Thyroid gland (tissue), 4 donors: ENCODE results near the gene LIG3. TPM values are rescaled to one million over a fixed set of nuclear protein-coding genes. Genes with fewer than 3 reads are reported as not detected.
"Not testable (repeated sequence)": the region's sequence is repeated elsewhere in the genome, so short reads cannot be mapped to it uniquely, and the experiment has no call there.

ENCODE experiments used
- DNase-seq, 2 donors: peaks; one replicate each; pipeline ENCODE4 v3.0.0-alpha.2; 2019
- H3K27ac ChIP-seq, 3 donors: fragments of 200-600 bp; sonication (generic); 1 replicate in 2 of 3; 2 replicates in 1 of 3; pipeline ENCODE4 v1.5.1; 2016 to 2019; ENCODE audit warnings: mild to moderate bottlenecking in 1 of 3, moderate library complexity in 1 of 3
- H3K27me3 ChIP-seq: fragments of 200-600 bp; sonication (generic); one replicate; pipeline ENCODE4 v1.5.1; 2019
- H3K36me3 ChIP-seq, 2 donors: fragments of 200-600 bp; sonication (generic); one replicate each; pipeline ENCODE4 v1.5.1; 2016 to 2019
- H3K4me1 ChIP-seq, 2 donors: fragments of 200-600 bp; sonication (generic); one replicate each; pipeline ENCODE4 v1.5.1; 2017 to 2019
- H3K4me3 ChIP-seq, 3 donors: fragments of 200-600 bp; sonication (generic); replicated peaks in 1 of 3; 1 replicate in 2 of 3; 2 replicates in 1 of 3; pipeline ENCODE4 v1.5.1; 2016; ENCODE audit warnings: mild to moderate bottlenecking in 1 of 3
- H3K9me3 ChIP-seq: fragments of 200-600 bp; sonication (generic); one replicate; pipeline ENCODE4 v1.5.1; 2017
- POLR2A ChIP-seq, 2 donors: fragments of 450-650 bp; IDR thresholded peaks; one replicate each; pipeline ENCODE4 v1.6.1; 2017; ENCODE audit warnings: antibody characterized with exemption in 2 of 2, mild to moderate bottlenecking in 2 of 2, moderate library complexity in 1 of 2
- WGBS, 2 donors: methylation state at CpG; one replicate each; pipeline ENCODE4 v1.1.5; 2017; 5-methylcytosine and 5-hydroxymethylcytosine counted together
- intact Hi-C: fragments of 100-400 bp; cut with DNase I; formaldehyde crosslinking; loops from one replicate; pipeline ENCODE4 v1.15.1; 2023
- total RNA-seq, 4 donors: library from RNA; depleted of rRNA; stranded (reverse); fragments of >200 nt; gene quantifications; one replicate each; pipeline ENCODE4 v1.2.3, GENCODE V29; 2016
- TF ChIP-seq, protein P1 (sequence below), 6 experiments: fragments of 200-600 bp in 3 of 6; fragments of 450-650 bp in 3 of 6; sonication (generic) in 3 of 6; IDR thresholded peaks; one replicate each; pipeline ENCODE4 v1.5.1; 2016 to 2019; ENCODE audit warnings: antibody characterized with exemption in 6 of 6, mild to moderate bottlenecking in 2 of 6, inconsistent platforms in 1 of 6, moderate library complexity in 1 of 6

The LIG3 gene
- total RNA-seq, 4 donors from 2014 or later, result 34.5 to 103 (median 46.7) TPM

DNA sequence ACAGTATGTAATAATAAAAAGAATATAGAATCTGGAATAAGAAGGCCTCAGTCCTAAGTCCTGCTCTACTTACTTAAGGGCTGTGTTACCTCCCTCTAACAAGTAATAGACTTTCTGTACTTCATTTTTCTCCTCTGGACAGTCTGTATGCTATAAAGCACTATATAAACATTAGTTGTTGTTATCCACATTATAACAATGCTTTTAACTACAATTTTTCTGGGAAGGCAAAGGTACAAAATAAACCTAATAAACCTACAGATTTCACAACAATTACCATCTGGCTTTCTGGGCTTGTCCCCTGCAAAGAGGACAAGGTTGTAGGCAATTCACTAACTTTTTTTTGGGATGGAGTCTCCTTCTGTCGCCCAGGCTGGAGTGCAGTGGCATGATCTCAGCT, 50.5 kb downstream of the LIG3 start:
- peak overlapping the region; percentile 50 to 77 (median 77) for H3K27ac ChIP-seq
- peaks cover 4 to 5% of the 10 kb centered on the region in 2 donors for H3K36me3 ChIP-seq
- 100% methylated on average over 1 of the region's 1 CpG for WGBS, 2 donors
- no peak for DNase-seq
- no peaks in the 10 kb centered on the region for H3K27me3 ChIP-seq
- no peak overlapping the region for H3K4me3 ChIP-seq
- H3K4me1 ChIP-seq, result peaks cover 30 to 46% of the 10 kb centered on the region in 2 donors
- intact Hi-C loops, result no loop called here
- no peaks in the 10 kb centered on the region for H3K9me3 ChIP-seq
- no peak for TF ChIP-seq POLR2A (IDR thresholded peaks at IDR 0.05)
- TF ChIP-seq, protein P1, sequence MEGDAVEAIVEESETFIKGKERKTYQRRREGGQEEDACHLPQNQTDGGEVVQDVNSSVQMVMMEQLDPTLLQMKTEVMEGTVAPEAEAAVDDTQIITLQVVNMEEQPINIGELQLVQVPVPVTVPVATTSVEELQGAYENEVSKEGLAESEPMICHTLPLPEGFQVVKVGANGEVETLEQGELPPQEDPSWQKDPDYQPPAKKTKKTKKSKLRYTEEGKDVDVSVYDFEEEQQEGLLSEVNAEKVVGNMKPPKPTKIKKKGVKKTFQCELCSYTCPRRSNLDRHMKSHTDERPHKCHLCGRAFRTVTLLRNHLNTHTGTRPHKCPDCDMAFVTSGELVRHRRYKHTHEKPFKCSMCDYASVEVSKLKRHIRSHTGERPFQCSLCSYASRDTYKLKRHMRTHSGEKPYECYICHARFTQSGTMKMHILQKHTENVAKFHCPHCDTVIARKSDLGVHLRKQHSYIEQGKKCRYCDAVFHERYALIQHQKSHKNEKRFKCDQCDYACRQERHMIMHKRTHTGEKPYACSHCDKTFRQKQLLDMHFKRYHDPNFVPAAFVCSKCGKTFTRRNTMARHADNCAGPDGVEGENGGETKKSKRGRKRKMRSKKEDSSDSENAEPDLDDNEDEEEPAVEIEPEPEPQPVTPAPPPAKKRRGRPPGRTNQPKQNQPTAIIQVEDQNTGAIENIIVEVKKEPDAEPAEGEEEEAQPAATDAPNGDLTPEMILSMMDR (IDR thresholded peaks at IDR 0.05), result no peak

DNA sequence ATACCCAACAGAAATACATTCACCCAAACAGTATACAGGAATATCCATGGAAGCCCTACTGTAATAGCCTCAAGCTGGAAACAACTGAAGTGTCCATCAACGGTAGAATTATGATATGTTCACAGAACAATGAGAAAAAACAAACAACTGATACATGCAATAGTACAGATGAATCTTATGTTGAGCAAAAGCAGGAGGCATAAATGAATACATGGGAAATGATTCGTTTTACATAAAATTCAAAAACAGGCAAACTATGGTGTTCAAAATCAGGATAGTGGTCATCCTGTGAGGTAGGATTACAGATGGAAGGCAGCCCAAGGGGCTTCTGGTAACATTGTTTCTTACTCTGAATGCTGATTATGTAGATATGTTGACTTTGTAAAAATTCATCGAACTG, 58.1 kb downstream of the LIG3 start:
- Histone ChIP-seq H3K27ac (no peak overlapping the region), H3K4me3 (no peak overlapping the region), H3K27me3 (no peaks in the 10 kb centered on the region), H3K9me3 (no peaks in the 10 kb centered on the region), H3K4me1 (peaks cover 9 to 15% of the 10 kb centered on the region in 2 donors), H3K36me3 (no peaks in the 10 kb centered on the region)
- intact Hi-C loops, result no loop called here
- 94 to 97% methylated on average over 3 of the region's 3 CpGs for WGBS, 2 donors
- no peak for TF ChIP-seq POLR2A (IDR thresholded peaks at IDR 0.05)
- TF ChIP-seq, protein P1 (IDR thresholded peaks at IDR 0.05), result no peak
- no peak for DNase-seq

DNA sequence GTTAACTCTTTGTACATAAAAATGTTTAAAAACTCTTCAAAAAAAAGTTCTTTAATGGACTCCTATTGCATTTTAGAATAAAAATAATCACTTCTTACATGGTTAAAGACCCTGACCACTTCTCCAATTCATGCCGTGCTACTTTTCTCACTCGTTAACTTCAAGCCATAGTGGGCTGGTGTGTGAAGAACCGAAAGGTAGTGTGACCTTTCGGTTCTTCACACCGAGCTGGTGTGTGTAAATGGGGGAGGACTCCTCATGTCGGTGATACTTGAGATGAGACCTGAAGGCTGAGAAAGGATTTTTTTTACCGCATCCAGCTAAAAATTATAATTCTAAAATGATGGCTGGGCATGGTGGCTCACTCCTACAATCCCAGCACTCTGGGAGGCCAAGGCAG, 61.1 kb downstream of the LIG3 start:
- WGBS, 2 donors, result 97 to 98% methylated on average over 7 of the region's 7 CpGs
- Histone ChIP-seq H3K27me3 (no peaks in the 10 kb centered on the region), H3K4me1 (peaks cover 7 to 19% of the 10 kb centered on the region in 2 donors), H3K27ac (no peak overlapping the region), H3K36me3 (no peaks in the 10 kb centered on the region), H3K9me3 (no peaks in the 10 kb centered on the region), H3K4me3 (no peak overlapping the region)
- intact Hi-C loops, result no loop called here
- DNase-seq, result no peak
- TF ChIP-seq POLR2A (IDR thresholded peaks at IDR 0.05), result no peak
- TF ChIP-seq, protein P1 (IDR thresholded peaks at IDR 0.05), result no peak

DNA sequence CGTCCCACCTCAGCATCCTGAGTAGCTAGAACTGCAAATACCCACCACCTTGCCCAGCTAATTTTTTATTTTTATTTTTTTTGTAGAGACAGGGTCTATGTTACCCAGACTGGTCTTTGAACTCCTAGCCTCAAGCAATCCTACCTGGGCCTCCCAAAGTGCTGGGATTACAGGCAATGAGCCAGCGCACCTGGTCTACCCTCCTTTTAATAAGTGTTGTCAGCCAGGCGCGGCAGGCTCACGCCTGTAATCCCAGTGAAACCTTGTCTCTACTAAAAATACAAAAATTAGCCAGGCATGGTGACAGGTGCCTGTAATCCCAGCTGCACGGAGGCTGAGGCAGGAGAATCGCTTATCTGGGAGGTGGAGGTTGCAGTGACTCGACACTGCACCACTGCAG, 63.9 kb downstream of the LIG3 start:
- no peak overlapping the region for H3K4me3 ChIP-seq
- H3K36me3 ChIP-seq, result no peaks in the 10 kb centered on the region
- H3K9me3 ChIP-seq, result no peaks in the 10 kb centered on the region
- peak; percentile 27 to 56 for DNase-seq
- peak overlapping the region in 1 of 3 donors; percentile 1 for H3K27ac ChIP-seq
- peaks cover 12 to 19% of the 10 kb centered on the region in 2 donors for H3K4me1 ChIP-seq
- WGBS, 2 donors, result 84 to 88% methylated on average over 8 of the region's 8 CpGs
- intact Hi-C loops, result no loop called here
- TF ChIP-seq, protein P1 (IDR thresholded peaks at IDR 0.05), result no peak
- no peak for TF ChIP-seq POLR2A (IDR thresholded peaks at IDR 0.05)
- no peaks in the 10 kb centered on the region for H3K27me3 ChIP-seq

DNA sequence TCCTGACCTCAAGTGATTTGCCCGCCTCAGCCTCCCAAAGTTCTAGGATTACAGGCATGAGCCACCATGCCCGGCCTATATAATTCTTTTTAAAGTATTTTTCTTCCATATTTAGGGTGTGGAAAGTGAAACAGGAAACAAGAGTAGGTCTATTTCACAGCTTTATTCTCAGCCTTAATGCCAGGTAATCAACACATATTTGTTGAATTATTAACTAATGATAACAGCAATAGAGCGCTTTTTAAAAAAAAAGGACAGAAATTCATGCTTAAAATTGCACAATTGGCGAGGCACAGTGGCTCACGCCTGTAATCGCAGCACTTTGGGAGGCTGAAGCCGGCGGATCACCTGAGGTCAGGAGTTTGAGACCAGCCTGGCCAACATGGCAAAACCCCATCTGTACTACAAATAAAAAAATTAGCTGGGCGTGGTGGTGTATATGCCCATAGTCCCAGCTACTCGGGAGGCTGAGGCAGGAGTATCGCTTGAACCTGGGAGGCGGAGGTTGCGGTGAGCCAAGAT, 65.2 kb downstream of the LIG3 start:
- H3K4me3 ChIP-seq, H3K36me3 ChIP-seq, H3K27me3 ChIP-seq, H3K27ac ChIP-seq, H3K9me3 ChIP-seq, intact Hi-C loops, DNase-seq: not testable (repeated sequence)
- H3K4me1 ChIP-seq, result peaks cover 19 to 24% of the 10 kb centered on the region in 2 donors
- WGBS, 2 donors, result 94 to 98% methylated on average over 13 of the region's 13 CpGs
